Measurements from ENCODE around the gene ABLIM3. TPM values are rescaled to one million over a fixed set of nuclear protein-coding genes. Genes with fewer than 3 reads are reported as not detected.

The ABLIM3 gene
- total and polyA plus RNA-seq, 8 donors: 1.3 to 8.1 (median 2.5) TPM

DNA sequence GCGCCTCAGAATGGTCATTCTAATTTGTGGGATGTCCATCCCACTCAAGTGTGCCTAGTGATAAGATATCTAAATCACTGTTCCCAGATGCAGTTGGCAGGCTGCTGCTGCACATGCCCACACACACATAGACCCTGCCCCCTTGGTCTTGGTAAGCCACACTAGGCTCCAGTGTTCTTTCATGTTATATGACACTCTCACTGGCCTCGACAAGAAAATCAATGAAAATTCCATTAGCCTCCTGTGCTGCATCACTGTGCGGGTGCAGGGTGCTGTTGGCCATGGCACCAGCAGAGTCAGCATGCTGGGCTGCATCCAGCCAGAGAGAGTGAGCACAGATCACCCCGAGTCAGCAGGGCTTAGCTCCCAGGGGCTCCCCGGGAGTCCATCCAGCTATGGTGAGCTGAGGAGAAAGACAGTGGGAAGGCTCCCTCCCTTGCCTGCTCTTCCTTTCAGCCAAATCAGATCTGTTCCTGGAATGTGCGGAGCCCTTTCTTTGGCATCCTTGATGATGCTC, 59.9 kb downstream of the ABLIM3 start:
- TF ChIP-seq, protein P1, sequence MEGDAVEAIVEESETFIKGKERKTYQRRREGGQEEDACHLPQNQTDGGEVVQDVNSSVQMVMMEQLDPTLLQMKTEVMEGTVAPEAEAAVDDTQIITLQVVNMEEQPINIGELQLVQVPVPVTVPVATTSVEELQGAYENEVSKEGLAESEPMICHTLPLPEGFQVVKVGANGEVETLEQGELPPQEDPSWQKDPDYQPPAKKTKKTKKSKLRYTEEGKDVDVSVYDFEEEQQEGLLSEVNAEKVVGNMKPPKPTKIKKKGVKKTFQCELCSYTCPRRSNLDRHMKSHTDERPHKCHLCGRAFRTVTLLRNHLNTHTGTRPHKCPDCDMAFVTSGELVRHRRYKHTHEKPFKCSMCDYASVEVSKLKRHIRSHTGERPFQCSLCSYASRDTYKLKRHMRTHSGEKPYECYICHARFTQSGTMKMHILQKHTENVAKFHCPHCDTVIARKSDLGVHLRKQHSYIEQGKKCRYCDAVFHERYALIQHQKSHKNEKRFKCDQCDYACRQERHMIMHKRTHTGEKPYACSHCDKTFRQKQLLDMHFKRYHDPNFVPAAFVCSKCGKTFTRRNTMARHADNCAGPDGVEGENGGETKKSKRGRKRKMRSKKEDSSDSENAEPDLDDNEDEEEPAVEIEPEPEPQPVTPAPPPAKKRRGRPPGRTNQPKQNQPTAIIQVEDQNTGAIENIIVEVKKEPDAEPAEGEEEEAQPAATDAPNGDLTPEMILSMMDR (IDR thresholded peaks at IDR 0.05): no peak
- FAIRE-seq (no peak), DNase-seq (no peak), ATAC-seq (no peak)
- Histone ChIP-seq H3K4me1 (no peaks in the 10 kb centered on the region), H3K27ac (no peak overlapping the region), H3K27me3 (no peaks in the 10 kb centered on the region), H3K9me3 (no peaks in the 10 kb centered on the region), H3K4me3 (no peak overlapping the region), H3K36me3 (no peaks in the 10 kb centered on the region)
- WGBS, 2 donors: 44 to 50% methylated on average over 6 of the region's 6 CpGs
- intact Hi-C loops (cut with DNase I): no loop called here

DNA sequence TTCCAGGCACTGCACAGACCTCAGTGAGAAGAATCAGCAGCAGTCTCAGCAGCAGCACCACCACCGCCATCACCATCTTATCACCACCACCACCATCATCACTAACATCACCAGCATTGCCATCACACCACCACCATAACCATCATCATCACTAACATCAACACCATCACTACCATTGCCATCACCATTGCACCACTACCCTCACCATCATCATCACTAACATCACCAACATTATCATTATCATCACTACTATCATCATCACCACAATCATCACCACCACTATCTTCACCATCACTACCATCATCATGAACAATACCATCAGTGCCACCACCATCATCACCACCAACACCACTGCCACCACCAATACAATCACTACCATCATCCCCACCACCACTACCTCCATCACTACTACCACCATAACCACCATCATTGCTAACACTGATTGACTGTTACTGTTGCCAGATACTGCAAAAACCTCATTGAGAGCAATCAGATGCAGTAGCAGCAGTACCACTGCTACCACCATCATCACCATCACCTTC, 61.7 kb downstream of the ABLIM3 start:
- no peak overlapping the region for H3K27ac ChIP-seq
- H3K4me3 ChIP-seq: no peak overlapping the region
- WGBS, 2 donors: 90 to 95% methylated on average over 1 of the region's 1 CpG
- no peaks in the 10 kb centered on the region for H3K27me3 ChIP-seq
- DNase-seq (no peak), FAIRE-seq (no peak), ATAC-seq (no peak)
- no peaks in the 10 kb centered on the region for H3K36me3 ChIP-seq
- H3K9me3 ChIP-seq: no peaks in the 10 kb centered on the region
- no peaks in the 10 kb centered on the region for H3K4me1 ChIP-seq
- TF ChIP-seq, protein P1 (IDR thresholded peaks at IDR 0.05): no peak
- intact Hi-C loops (cut with DNase I): no loop called here

DNA sequence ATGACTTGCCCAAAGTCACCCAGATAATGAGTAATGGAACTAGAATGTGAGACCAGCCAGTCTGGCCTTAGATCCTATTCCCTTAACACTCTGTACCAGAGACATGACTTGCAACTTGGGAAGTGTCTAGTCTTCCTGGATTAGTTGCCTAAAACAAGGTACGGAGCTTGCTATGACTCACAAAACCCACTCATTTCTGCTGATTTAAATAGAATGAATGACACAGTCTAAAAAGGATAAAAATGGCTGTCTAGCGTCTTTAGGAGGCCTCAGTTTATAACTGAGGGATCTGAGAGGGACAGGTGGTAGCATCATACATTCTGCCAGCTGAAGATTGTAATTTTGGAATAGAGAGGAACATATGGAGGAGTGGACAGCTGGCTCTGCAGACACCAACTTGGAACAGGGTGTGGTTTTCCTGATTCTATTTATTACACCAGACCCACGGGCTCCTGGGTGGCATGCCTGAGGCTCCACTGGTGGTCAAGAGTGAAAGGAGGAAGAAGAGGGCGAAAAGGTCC, 62.7 kb downstream of the ABLIM3 start:
- no peak for ATAC-seq
- H3K9me3 ChIP-seq: no peaks in the 10 kb centered on the region
- TF ChIP-seq, protein P1 (IDR thresholded peaks at IDR 0.05): no peak
- no peak overlapping the region for H3K27ac ChIP-seq
- no peaks in the 10 kb centered on the region for H3K36me3 ChIP-seq
- 60 to 77% methylated on average over 4 of the region's 4 CpGs for WGBS, 2 donors
- intact Hi-C loops (cut with DNase I): no loop called here
- H3K27me3 ChIP-seq: no peaks in the 10 kb centered on the region
- DNase-seq: no peak
- no peaks in the 10 kb centered on the region for H3K4me1 ChIP-seq
- H3K4me3 ChIP-seq: no peak overlapping the region
- no peak for FAIRE-seq

DNA sequence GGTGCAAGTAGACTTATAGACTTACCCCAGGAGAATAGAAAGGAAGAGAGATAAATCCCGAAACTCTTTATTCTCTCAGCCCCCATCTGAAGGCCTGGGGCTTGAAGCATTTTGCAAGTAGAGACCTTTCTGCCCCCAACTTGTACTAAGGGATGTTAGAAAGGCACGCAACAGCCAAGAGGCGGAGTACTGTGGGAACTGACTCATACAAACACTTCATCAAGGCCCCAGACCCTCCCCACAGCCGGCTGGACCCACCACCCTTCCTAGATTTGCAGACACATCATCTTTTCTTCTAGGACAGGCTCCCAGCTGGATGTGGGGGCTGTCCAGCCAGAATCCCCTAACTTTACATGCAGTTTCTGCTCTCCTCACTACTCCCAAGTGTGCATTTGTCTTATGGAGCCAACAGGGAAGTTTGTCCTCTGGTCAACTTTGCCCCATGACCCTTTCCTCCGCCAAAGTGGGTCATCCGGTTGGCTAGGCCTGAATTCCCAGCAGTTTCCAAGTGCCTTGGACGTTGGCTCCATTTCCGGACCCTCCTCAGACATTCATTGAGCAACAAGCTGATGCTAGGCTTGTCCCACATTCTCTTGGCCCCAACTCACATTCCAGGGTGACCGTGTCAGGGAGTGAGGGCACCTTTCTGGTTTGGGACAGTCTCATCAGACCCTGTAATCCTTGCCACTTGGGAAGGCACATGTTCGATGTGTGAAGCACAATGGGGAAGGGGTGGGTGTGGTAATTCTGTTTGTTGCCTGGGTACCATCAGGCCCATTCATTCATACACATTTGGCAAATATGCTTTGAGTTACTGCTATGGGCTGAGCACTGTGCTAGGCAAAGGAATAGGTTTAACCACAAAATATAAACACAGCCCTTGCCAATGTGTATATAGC, 64.6 kb downstream of the ABLIM3 start:
- DNase-seq (peak in 2 of 6 donors; percentile 11 to 28), ATAC-seq (peak in 3 of 4 donors; percentile 42 to 64 (median 47)), FAIRE-seq (no peak)
- H3K4me3 ChIP-seq: no peak overlapping the region
- TF ChIP-seq, protein P1 (IDR thresholded peaks at IDR 0.05): no peak
- 75 to 79% methylated on average over 10 of the region's 10 CpGs for WGBS, 2 donors
- H3K27ac ChIP-seq: no peak overlapping the region
- H3K27me3 ChIP-seq: no peaks in the 10 kb centered on the region
- no peaks in the 10 kb centered on the region for H3K36me3 ChIP-seq
- H3K9me3 ChIP-seq: no peaks in the 10 kb centered on the region
- intact Hi-C loops (cut with DNase I): no loop called here
- no peaks in the 10 kb centered on the region for H3K4me1 ChIP-seq
